Astrocyte of the cerebellum (primary cell): Measurements from ENCODE around the gene USB1.

ENCODE experiments used
- DNase-seq: peaks from one replicate; pipeline ENCODE4 v3.0.0-alpha.2; 2011; ENCODE audit warnings: low read depth
- H3K4me3 ChIP-seq: 2 replicates; pipeline ENCODE4 v1.5.1; 2011; ENCODE audit warnings: mild to moderate bottlenecking, low read depth, low read length, moderate library complexity
- in situ Hi-C: cut with HindIII; loops from 2 replicates; pipeline ENCODE4 v1.10.0; 2017; ENCODE audit warnings: low sequenced_read_pairs
- TF ChIP-seq, protein P1 (sequence below): IDR thresholded peaks from 2 replicates; pipeline ENCODE4 v1.5.1; 2012; ENCODE audit warnings: low read length, low read depth, moderate library complexity, mild to moderate bottlenecking; ENCODE audit errors: missing control alignments

USB1 gene, protein sequence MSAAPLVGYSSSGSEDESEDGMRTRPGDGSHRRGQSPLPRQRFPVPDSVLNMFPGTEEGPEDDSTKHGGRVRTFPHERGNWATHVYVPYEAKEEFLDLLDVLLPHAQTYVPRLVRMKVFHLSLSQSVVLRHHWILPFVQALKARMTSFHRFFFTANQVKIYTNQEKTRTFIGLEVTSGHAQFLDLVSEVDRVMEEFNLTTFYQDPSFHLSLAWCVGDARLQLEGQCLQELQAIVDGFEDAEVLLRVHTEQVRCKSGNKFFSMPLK

DNA sequence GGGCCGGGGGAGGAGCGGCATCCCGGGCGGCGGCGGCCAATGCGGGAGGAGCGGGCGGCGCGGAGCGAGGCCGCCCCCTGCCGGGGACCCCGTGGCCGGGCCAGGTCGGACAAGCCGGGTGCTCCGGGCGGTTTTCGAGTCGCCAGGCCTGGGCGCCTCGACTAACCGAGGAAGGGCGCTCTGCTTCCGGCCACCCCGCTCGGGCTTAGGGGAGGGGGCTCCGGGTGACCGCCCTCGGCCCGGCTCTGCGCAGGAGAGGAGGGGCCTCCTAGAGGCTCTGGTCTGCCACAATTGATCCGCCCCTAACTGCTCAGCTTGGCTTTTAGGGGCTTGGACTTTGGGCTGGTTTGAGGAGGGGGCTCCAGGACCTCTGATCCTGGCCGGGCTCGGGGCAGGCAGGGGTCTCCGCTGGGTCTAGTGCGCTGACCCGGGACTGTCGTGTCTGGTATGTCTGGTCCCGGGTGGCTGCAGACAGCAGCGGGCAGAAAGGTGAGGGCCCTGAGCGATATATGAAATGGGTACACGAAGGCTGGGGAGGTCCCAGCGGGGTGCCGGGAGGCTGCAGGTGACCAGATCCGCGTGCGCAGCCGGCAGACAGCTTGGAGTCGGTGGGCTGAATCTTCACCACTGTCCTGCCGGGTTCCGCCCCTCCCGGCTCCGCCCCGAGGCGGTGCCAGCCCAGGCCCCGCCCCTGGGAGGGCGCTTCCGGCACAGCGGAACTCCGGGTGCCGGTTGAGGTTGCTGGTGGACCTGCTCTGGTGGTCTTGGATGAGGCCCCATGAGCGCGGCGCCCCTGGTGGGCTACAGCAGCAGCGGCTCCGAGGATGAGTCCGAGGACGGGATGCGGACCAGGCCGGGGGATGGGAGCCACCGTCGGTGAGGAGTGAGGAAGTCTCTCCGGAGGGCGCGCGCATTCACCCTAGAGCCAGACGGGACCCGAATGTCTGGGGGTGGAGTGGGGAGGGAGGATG lies at the start of gene USB1:
Gene USB1, plus strand, starts transcription at position 702 of the 971 bp plus-strand sequence. Its CDS starts 77 bp downstream, at position 779.
- TF ChIP-seq, protein P1, sequence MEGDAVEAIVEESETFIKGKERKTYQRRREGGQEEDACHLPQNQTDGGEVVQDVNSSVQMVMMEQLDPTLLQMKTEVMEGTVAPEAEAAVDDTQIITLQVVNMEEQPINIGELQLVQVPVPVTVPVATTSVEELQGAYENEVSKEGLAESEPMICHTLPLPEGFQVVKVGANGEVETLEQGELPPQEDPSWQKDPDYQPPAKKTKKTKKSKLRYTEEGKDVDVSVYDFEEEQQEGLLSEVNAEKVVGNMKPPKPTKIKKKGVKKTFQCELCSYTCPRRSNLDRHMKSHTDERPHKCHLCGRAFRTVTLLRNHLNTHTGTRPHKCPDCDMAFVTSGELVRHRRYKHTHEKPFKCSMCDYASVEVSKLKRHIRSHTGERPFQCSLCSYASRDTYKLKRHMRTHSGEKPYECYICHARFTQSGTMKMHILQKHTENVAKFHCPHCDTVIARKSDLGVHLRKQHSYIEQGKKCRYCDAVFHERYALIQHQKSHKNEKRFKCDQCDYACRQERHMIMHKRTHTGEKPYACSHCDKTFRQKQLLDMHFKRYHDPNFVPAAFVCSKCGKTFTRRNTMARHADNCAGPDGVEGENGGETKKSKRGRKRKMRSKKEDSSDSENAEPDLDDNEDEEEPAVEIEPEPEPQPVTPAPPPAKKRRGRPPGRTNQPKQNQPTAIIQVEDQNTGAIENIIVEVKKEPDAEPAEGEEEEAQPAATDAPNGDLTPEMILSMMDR: peak; percentile 56
- DNase-seq: peak; percentile 40
- H3K4me3 ChIP-seq: peak within 1 kb of the TSS; percentile 80
- in situ Hi-C loops: no loop called here

DNA sequence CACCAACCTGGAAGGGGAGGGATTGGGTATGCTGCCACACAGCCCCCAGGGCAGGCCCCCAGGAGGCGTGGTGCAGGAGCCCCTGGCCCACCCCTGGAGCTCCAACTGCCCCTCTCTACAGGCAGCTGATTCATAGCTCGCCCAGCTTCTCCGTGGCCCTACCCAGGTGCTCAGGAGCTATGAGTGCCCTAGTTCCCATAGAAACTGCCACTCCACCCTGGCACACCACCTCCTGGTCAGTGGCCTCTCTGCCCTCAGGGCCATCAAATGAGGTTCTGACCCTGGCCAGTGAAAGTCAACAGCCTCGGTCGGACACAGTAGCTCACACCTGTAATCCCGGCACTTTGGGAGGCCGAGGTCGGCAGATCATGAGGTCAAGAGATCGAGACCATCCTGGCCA lies 48.3 kb upstream of the USB1 start:
- TF ChIP-seq, protein P1: no peak
- in situ Hi-C loops: no loop called here
- DNase-seq: no peak
- H3K4me3 ChIP-seq: no peak overlapping the region

DNA sequence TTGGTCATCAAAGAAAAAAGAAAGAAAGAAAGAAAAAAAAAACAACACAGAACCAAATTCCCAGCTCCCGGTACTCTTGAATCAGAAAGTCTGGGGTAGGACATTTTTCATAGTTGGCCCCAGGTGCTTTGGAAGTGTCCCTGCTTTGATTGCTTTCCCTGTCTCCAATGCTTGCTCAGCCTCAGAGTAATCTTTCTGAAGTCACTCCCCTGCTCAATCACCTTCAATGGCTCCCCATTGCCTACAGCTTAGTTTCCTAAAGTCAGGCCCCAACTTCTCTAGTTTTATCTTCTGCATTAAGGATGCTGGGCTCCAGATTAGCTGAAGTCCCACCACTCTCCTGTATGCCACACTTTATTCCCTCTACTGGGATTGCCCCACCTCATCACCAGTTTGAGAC lies 47.4 kb upstream of the USB1 start:
- TF ChIP-seq, protein P1: no peak
- no peak for DNase-seq
- no peak overlapping the region for H3K4me3 ChIP-seq
- in situ Hi-C loops: no loop called here

DNA sequence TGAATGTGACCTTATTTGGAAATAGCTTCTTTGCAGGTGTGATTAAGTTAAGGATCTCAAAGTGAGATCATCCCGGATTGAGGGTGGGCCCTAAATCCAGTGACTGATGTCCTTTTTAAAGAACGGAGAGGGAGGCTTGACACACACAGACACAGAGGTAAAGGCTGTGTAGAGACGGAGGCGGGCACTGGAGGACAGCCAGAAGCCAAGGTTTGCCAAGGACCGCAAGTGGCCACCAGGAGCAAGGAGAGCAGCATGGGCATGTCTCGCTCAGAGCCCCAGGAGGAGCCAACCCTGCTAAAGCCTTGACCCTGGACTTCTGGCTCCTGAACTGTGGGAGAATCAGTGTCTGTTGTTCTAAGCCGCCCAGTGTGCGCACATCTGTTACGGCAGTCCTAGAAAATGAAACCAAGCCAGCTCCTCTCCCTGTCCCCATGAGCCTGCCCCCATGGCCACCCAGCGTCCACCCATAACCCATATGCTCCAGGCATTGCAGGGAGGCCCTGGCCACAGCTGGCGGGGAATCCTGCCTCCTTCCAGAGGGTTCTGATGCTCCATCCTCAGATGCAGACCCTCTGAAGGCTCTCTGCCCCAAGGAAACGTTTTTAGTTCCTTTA lies 45.5 kb upstream of the USB1 start:
- no peak for DNase-seq
- H3K4me3 ChIP-seq: no peak overlapping the region
- in situ Hi-C loops: no loop called here
- TF ChIP-seq, protein P1: no peak

DNA sequence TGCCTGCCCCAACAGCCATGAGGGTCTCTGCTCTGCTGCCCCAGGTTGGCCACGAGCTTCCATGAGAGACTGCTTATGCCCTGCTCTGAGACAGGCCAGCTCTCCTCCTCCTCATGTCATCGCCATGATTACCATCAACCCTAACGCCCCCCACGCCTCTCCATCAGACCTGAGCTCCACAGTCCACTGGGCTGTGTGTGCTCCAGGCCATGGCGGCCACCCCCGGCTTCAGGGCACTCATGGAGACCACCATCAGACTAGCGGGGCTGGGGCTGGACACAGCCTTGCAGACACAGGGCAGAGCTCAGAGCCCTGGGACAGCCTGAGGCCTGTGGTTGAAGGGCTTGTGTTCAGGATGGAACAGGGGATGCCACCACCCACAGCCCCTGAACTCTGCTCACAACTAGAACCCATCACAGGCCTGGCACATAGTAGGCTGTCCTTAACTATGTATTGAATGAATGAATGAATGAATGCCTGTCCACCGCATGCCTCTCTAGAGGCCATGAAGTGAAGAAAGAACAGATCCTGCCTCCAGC lies 44.9 kb upstream of the USB1 start:
- in situ Hi-C loops: no loop called here
- TF ChIP-seq, protein P1: no peak
- H3K4me3 ChIP-seq: no peak overlapping the region
- DNase-seq: no peak
